Sciatic nerve (tissue), 2 donors: ENCODE results near the gene OPRL1. TPM values are rescaled to one million over a fixed set of nuclear protein-coding genes. Genes with fewer than 3 reads are reported as not detected.

Source experiments
- ATAC-seq: fragments of 200-7000 bp; cut with Tn5 transposase; one replicate; pipeline ENCODE4 v1.9.1; 2020; ENCODE audit warnings: mild to moderate bottlenecking, moderate library complexity
- DNase-seq: peaks from one replicate; pipeline ENCODE4 v3.0.0-alpha.2; 2020; ENCODE audit warnings: low spot score
- intact Hi-C: fragments of 100-400 bp; cut with DNase I; formaldehyde crosslinking; loops from one replicate; pipeline ENCODE4 v1.14.2; 2022
- microRNA-seq: library from miRNA; unstranded; fragments of <30 nt; microRNA quantifications from one replicate; pipeline ENCODE4 v1.2.0, GENCODE V29; 2020
- total RNA-seq: library from RNA; stranded (reverse); fragmentation: NEBNext Ultra II Directional; extraction: Animal tissue kit (Norgen Biotek cat#: 25700); gene quantifications from one replicate; pipeline ENCODE4 v1.2.1, GENCODE V29; 2021
- donor health status: DM: no; HTN: no; CAD: no.
- donor health status: DM: no; HTN: no; CAD: no.

The OPRL1 gene
- total RNA-seq, 1 donor from 2014 or later: 1.0 TPM

- DNase-seq: no peak
- ATAC-seq: no peak
- intact Hi-C loops: no loop called here
These were observed 65.8 kb downstream of the OPRL1 start for GRCh38 chr20:64145458-64146300.

GRCh38 chr20:64146301-64146935 is 66.5 kb downstream of the OPRL1 start:
- intact Hi-C loops: no loop called here
- DNase-seq (peak; percentile 27), ATAC-seq (no peak)

GRCh38 chr20:64146936-64147477 is 67.1 kb downstream of the OPRL1 start:
- DNase-seq (no peak), ATAC-seq (no peak)
- intact Hi-C loops: no loop called here

- DNase-seq (no peak), ATAC-seq (no peak)
- intact Hi-C loops: no loop called here
These were observed 68.7 kb downstream of the OPRL1 start for GRCh38 chr20:64148581-64148980.

GRCh38 chr20:64149141-64149540 is 69.3 kb downstream of the OPRL1 start:
- no peak for DNase-seq
- intact Hi-C loops: no loop called here
- ATAC-seq: no peak

GRCh38 chr20:64149809-64150560 is 70.1 kb downstream of the OPRL1 start:
- no peak for DNase-seq
- intact Hi-C loops: no loop called here
- ATAC-seq: no peak

Small RNAs within 50 kb of the gene (microRNA-seq; reads per million reads assigned to microRNA genes)
- not detected for gene MIR6813

Other genes starting within 250 kb of the OPRL1 start
- gene ZBTB46, start 248.8 kb upstream of the OPRL1 start, total RNA-seq: 30.2 TPM
- not detected for gene ABHD16B, start 218.6 kb upstream of the OPRL1 start, total RNA-seq
- gene TPD52L2, start 214.8 kb upstream of the OPRL1 start, total RNA-seq: 69.1 TPM
- 30.1 TPM for gene DNAJC5, start 185.0 kb upstream of the OPRL1 start, total RNA-seq
- gene UCKL1, start 123.7 kb upstream of the OPRL1 start, total RNA-seq: 50.8 TPM
- 13.6 TPM for gene ZNF512B, start 110.2 kb upstream of the OPRL1 start, total RNA-seq
- 2.9 TPM for gene SAMD10, start 100.4 kb upstream of the OPRL1 start, total RNA-seq
- gene PRPF6, start 99.0 kb upstream of the OPRL1 start, total RNA-seq: 60.4 TPM
- gene C20orf204, start 43.9 kb upstream of the OPRL1 start, total RNA-seq: 2.1 TPM
- gene SOX18, start 30.4 kb upstream of the OPRL1 start, total RNA-seq: 134 TPM
- gene TCEA2, start 16.9 kb upstream of the OPRL1 start, total RNA-seq: 81.2 TPM
- gene RGS19, start 564 bp upstream of the OPRL1 start, total RNA-seq: 10.8 TPM
- gene LKAAEAR1, start 4.3 kb downstream of the OPRL1 start, total RNA-seq: not detected
- gene NPBWR2, start 27.5 kb downstream of the OPRL1 start, total RNA-seq: not detected
- not detected for gene MYT1, start 84.4 kb downstream of the OPRL1 start, total RNA-seq
- gene PCMTD2, start 175.7 kb downstream of the OPRL1 start, total RNA-seq: 85.6 TPM